GM12892 (cell line): ENCODE results near the gene ABCB10.

ENCODE experiments used
- POLR2A ChIP-seq: IDR thresholded peaks from 2 replicates; pipeline ENCODE4 v1.6.1; 2011; ENCODE audit warnings: low read depth, low read length, control low read depth
- POLR2AphosphoS5 ChIP-seq: IDR thresholded peaks from 2 replicates; pipeline ENCODE4 v1.6.1; 2011; ENCODE audit warnings: low read depth, low read length, control low read depth
- TAF1 ChIP-seq: IDR thresholded peaks from 2 replicates; pipeline ENCODE4 v1.6.1; 2011; ENCODE audit warnings: low read depth, mild to moderate bottlenecking, control low read depth, low read length, borderline replicate concordance

GRCh38 chr1:229506633-229507032 lies 51.9 kb downstream of the ABCB10 start:
- no peak for TF ChIP-seq POLR2AphosphoS5
- no peak for TF ChIP-seq POLR2A
- no peak for TF ChIP-seq TAF1
